NK-92 (cell line): Measurements from ENCODE around the gene MAP3K12.
"Not testable (repeated sequence)": the region's sequence is repeated elsewhere in the genome, so short reads cannot be mapped to it uniquely, and the experiment has no call there.

Experiments used
- DNase-seq: peaks from one replicate; lab custom pipeline; 2025; ENCODE audit not compliant: unreplicated experiment; lab: John Stamatoyannopoulos, UW

Gene MAP3K12

DNA sequence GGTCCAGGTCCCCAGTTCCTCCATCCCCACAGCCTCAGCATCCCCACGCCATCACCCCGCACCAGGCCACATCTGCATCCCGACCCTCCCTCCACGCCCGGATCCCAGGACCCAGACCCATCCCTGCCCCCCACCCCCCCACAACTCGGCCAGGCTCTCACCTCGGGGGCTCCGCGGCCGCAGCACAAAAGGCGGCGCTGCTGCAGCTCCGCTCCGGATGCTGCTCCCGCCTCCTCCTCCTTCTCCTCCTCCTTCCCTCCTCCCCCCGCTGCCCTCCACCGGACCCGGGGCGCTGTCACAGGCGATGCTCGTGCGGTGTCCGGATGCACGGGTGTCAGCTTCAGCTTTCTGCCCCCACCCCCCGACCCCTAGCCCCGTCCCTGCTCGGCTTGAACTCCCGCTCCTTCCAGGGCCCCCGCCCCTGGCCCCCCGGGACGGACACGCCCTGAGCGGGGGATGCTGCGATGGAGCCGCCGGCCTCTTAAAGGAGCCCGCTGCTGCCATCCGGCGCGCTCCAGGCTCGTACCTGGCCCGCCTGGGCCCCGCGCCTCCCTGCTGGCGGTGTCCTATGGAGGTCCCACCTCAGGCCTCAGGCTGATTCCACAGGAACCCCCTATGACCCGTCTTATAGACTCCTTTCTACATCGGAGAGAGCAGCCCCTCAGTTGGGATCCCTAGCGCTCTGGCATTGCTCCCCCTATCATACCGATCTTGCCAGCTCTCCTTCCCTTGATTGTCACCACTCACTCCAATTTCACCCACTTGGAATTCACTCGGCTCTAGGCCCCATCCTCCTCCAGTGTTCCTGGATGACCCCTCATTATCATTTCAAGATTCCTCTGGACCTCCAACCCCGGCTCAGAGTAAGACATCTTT, at the start of gene MAP3K12:
MAP3K12 (minus strand) TSS at position 193 of the 876 bp plus-strand sequence. CDS start 12,067 bp downstream, outside the sequence.
- DNase-seq = no peak

DNA sequence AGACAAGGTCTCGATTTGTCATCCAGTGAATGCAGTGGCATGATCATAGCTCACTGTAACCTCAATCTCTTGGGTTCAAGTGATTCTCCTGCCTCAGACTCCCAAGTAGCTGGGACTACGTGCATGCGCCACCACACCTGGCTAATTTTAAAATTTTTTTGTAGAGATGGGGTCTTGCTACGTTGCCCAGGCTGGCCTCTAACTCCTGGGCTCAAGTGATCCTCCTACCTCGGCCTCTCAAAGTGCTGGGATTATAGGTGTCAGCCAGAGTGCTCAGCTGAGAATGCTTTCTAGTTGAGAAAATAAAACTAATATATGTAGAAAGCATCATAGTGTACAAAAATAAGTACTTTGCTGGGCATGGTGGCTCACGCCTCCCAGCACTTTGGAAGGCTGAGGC, 49.1 kb upstream of the MAP3K12 start:
- DNase-seq = not testable (repeated sequence)

DNA sequence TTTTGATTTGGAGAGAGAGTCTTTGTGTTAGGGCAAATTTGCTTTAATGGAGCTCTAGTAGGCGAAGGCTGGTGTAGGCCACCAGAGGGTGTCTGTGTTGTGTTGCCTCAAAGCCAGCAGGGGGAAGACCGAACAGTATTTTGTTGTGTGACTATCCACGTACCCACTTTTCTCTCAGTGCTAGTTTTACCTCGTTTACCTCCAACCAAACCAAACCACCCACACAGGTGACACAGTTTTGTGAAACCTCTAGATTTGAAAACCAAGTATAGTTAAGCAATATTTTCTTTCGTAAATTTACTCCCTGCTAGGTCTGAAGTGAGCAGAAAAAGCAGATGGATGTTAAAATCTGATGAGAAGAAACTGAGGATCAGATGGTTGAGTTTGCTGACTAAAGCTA, 44.3 kb upstream of the MAP3K12 start:
- DNase-seq = no peak

- DNase-seq = no peak
These were observed 40.3 kb upstream of the MAP3K12 start for GRCh38 chr12:53539526-53539925.

- DNase-seq = no peak
These were observed 39.0 kb upstream of the MAP3K12 start for GRCh38 chr12:53538209-53538689.

DNA sequence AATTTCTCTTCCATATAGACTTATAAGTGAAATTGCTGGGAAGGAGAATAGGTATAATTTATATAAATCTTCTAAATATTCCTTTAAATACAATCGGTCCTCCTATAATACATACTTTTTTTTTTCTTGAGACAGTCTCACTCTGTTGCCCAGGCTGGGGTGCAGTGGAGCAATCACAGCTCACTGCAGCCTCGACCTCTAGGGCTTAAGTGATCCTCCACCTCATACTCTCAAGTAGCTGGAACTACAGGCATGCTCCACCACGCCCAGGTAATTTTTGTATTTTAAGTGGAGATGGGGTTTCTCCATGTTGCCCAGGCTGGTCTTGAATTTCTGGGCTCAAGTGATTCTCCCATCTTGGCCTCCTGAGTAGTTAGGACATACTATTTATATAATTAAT, 37.7 kb upstream of the MAP3K12 start:
- no peak for DNase-seq

DNA sequence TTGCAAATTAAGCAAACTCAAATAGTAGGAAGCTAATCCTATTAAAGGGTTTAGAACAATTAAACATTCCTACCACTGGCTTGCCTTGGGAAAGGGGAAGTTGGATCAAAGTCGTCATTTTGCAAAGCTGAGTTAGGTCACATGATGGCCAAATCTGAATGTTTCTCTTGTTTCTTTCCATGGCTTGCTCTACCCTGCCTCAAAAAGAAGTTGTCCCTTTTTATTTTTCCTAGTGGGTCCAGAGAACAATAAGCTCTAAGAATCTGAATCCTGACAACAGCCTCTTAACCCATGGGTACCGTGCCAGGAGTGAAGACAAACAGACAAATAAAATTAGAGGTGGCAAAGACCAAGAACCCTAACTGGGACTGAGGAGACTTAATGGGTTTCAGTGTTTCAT, 34.2 kb upstream of the MAP3K12 start:
- no peak for DNase-seq

GRCh38 chr12:53532524-53533445, 33.5 kb upstream of the MAP3K12 start:
- DNase-seq = no peak

DNA sequence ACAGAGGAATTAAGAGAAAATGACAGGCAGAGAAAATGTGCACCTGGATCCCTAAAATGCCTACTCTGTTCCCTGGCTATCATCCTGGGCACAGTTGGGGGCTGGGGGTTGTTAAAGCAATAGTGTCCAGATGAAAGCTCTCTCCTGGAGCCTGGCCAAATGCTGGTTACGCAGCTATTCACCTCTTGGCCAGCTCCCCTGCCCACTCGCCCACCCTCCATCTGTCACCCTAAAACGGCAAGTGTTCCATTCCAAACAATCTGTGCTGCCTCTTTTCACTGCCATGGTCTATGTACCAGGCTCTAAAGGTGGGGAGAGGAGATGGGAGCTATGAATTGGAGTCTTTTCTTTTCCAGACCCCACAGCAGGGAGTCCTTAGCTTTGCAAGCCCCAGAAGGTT, 32.8 kb upstream of the MAP3K12 start:
- no peak for DNase-seq

DNA sequence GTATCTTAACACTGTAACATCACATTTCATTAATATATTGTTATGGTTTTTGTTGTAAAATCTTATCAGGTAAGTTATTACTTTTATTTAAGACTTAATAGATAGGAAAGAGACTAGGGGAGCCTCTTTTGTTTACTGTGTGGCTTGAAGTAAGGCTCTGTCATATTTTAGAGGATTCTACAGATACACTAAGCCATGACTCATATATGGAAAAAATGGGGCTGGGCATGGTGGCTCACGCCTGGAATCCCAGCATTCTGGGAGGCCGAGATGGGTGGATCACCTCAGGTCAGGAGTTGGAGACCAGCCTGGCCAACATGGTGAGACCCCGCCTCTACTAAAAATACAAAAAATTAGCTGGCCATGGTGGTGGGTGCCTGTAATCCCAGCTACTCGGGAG, 31.7 kb upstream of the MAP3K12 start:
- DNase-seq = no peak

DNA sequence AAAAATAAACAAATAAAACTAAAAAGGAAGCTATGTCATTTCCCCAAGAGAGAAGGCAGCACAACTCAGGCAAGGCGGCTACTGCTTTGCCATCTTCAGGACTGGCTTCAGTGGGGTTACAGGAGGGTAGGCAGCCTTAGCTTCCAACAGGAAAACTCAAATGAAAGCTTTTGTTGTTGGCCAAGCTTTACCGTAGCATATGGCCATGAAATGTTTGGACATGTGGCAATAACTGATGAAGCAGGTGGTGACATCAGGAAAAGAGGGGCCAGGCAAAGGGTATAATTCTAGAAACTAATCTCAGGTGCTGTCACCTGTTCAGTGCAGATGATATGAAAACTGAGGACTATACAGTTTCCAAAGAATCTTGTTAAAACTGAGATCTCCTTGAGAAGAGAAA, 30.8 kb upstream of the MAP3K12 start:
- DNase-seq = no peak

DNA sequence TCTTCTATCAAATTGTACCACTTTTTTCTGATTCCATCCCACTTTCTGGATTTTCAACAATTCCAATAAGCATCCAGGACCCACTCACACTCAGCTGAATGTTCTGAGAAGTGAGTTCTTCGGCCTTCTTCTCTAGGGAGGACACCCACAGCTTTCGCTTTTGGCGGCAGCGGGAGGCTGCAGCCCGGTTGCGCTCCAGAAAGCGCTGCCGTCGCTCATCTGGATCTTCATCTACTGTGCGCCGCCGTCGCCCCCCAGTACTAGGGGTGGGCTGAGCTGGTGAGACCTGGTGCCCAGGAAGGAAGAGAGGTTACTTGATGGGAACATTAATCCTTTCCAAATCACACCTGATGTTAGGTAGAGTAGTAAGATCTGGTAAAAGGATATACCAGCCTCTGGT, 25.2 kb upstream of the MAP3K12 start:
- no peak for DNase-seq

- DNase-seq = no peak
These were observed 23.9 kb upstream of the MAP3K12 start for GRCh38 chr12:53523131-53523530.

DNA sequence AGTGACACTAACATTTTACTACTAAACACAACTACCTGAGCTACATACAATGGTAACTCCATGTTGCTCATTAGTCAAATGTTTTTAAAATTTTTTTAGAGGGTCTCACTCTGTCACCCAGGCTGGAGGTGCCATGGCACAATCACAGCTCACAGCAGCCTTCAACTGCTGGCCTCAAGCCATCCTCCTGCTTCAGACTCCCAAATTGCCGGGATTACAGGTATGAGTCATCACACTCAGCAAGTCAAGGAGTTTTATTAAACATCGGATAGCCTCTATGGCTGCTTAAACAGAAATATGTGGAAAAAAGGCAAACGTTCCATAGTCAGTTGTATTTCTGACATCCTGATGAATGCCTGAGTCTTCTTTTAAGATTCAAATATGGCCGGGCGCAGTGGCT, 19.1 kb upstream of the MAP3K12 start:
- no peak for DNase-seq

- DNase-seq = no peak
These were observed 17.6 kb upstream of the MAP3K12 start for GRCh38 chr12:53516758-53517455.

DNA sequence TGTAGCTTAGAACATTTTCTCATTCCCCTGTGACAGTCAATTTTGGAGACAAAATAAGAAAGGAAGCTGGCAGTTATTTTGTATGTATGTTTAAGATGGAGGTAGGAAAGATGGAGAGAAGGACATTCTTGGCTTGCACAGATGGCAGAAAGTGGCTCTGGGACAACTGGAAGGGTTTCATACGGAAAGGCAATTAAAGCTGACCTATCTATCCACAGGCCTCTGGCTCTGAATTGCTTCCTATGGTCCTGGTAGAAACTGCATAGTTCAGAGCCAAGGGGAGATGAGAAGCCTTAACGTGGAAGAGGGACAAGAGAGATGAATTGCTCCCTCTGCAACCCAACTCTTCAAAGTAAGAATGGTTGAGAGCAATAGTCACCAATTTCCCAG, 16.0 kb upstream of the MAP3K12 start:
- DNase-seq = no peak

- DNase-seq = no peak
These were observed 15.5 kb upstream of the MAP3K12 start for GRCh38 chr12:53514628-53515290.

DNA sequence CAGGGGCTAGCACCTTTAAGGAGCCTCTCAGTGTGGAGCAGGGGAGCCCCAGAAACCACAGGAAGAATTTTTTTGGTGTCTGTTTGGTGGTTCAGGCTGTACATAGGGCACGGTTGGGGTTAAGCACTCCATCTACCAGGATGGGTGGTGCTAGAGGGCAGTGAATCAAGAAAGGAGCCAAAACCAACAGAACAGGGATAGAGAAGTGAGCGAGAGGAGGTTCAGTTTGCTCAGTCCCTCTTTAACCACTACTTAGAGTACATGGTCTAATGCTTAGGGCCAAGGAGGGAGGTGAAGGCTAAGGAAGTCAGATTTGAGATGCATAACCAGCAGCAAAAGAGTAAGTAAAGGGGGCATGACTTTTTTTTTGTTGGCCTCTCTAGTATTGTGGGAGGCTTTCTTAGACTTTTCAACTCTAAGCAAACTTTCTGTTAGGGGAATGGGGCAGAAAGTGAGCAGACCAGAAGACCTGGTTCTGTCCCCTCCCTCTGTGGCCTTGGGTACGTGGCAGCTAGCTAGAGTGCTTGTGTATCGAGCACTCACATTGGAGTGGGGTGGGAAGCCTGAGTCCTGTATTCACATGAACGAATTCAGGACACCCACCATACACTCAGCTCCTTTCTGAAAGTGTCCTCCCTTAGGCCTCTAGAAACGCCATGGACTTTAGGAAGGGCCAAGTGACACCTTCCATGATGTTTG, 14.6 kb upstream of the MAP3K12 start:
- DNase-seq = no peak

DNA sequence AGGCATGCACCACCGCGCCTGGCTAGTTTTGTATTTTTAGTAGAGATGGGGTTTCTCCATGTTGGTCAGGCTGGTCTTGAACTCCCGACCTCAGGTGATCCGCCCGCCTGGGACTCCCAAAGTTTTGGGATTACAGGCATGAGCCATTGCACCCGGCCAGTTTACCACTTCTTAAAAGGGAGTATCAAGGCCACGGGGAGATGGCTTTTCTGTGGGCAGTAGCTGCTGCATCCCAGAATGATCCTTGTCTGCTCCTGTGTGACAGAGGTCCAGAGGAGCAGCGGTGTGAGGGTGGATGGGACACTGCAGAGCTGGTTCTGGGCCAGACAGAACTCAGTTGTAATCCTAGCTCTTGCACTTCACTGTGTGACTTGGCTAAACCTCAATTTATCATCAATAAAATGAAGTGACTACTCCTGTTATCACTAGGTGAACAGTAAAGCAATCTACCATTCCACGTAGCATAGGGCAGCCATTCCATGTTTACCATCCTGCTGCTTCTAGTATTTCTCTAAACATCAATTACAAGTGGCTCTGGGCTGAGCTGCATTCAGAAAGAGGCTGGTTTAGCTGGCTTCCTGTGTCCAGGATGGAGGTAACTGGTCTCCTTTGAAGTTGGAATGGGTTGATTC, 11.0 kb upstream of the MAP3K12 start:
- DNase-seq = no peak
